Neural progenitor cell (in vitro differentiated cells): ENCODE data around the gene GLE1. TPM values are rescaled to one million over a fixed set of nuclear protein-coding genes. Genes with fewer than 3 reads are reported as not detected.
A peak's percentile ranks its signal among the peaks of the same experiment; 100 is the strongest.

Experiments used
- DNase-seq: peaks from one replicate; pipeline ENCODE4 v3.0.0-alpha.2; 2016; ENCODE audit warnings: low spot score
- H2AFZ ChIP-seq: fragments of 200-600 bp; sonication (generic); replicated peaks from 2 replicates; pipeline ENCODE4 v1.6.1; 2016; ENCODE audit warnings: antibody characterized with exemption
- H3F3A ChIP-seq: fragments of 200-600 bp; sonication (generic); 2 replicates; pipeline ENCODE4 v1.6.1; 2016; ENCODE audit warnings: antibody characterized with exemption, low read depth
- H3K27ac ChIP-seq: fragments of 200-600 bp; sonication (generic); 2 replicates; pipeline ENCODE4 v1.5.1; 2016; ENCODE audit warnings: mild to moderate bottlenecking
- H3K27me3 ChIP-seq: fragments of 200-600 bp; sonication (generic); 2 replicates; pipeline ENCODE4 v1.6.1; 2016; ENCODE audit warnings: mild to moderate bottlenecking, moderate library complexity
- H3K36me3 ChIP-seq: fragments of 200-600 bp; sonication (generic); 2 replicates; pipeline ENCODE4 v1.5.1; 2016
- H3K4me1 ChIP-seq: fragments of 200-600 bp; sonication (generic); 2 replicates; pipeline ENCODE4 v1.6.1; 2016; ENCODE audit warnings: mixed run types
- H3K4me2 ChIP-seq: fragments of 200-600 bp; sonication (generic); 2 replicates; pipeline ENCODE4 v1.6.1; 2016
- H3K4me3 ChIP-seq: fragments of 200-600 bp; sonication (generic); 2 replicates; pipeline ENCODE4 v1.5.1; 2016
- H3K79me2 ChIP-seq: fragments of 200-600 bp; sonication (generic); 2 replicates; pipeline ENCODE4 v1.6.1; 2016; ENCODE audit warnings: low read depth
- H3K9ac ChIP-seq: fragments of 200-600 bp; sonication (generic); 2 replicates; pipeline ENCODE4 v1.6.1; 2016
- H3K9me3 ChIP-seq: fragments of 200-600 bp; sonication (generic); 2 replicates; pipeline ENCODE4 v1.5.1; 2016; ENCODE audit warnings: low read depth
- H4K20me1 ChIP-seq: fragments of 200-600 bp; sonication (generic); 2 replicates; pipeline ENCODE4 v1.6.1; 2016; ENCODE audit warnings: low read depth
- H3K27ac Mint-ChIP-seq: 3 replicates; pipeline ENCODE4 v1.8.0; 2021; ENCODE audit warnings: mixed read lengths
- H3K27me3 Mint-ChIP-seq: 2 replicates; pipeline ENCODE4 v1.8.0; 2022; ENCODE audit warnings: low read depth, mild to moderate bottlenecking, inconsistent platforms, moderate library complexity, mixed read lengths; ENCODE audit not compliant: insufficient read depth
- H3K36me3 Mint-ChIP-seq: 3 replicates; pipeline ENCODE4 v1.8.0; 2021; ENCODE audit warnings: mixed read lengths
- H3K4me1 Mint-ChIP-seq: 3 replicates; pipeline ENCODE4 v1.8.0; 2021; ENCODE audit warnings: mixed read lengths
- H3K4me3 Mint-ChIP-seq: 3 replicates; pipeline ENCODE4 v1.8.0; 2021; ENCODE audit warnings: mild to moderate bottlenecking, moderate library complexity, mixed read lengths
- H3K9me3 Mint-ChIP-seq: 3 replicates; pipeline ENCODE4 v1.8.0; 2020; ENCODE audit warnings: mixed read lengths
- CTCF ChIP-seq: fragments of 200-600 bp; sonication (generic); IDR thresholded peaks from 2 replicates; pipeline ENCODE4 v1.5.1; 2017; ENCODE audit warnings: antibody characterized with exemption, mild to moderate bottlenecking
- EZH2 ChIP-seq: fragments of 200-600 bp; sonication (generic); IDR thresholded peaks from 2 replicates; pipeline ENCODE4 v1.6.1; 2017; ENCODE audit warnings: antibody characterized with exemption, mild to moderate bottlenecking, moderate library complexity
- EZH2phosphoT487 ChIP-seq: fragments of 200-600 bp; sonication (generic); IDR thresholded peaks from 2 replicates; pipeline ENCODE4 v1.6.1; 2017; ENCODE audit warnings: antibody characterized with exemption
- total RNA-seq: library from RNA; depleted of rRNA; stranded (reverse); fragments of >200 nt; gene quantifications from 2 replicates; pipeline ENCODE4 v1.2.3, GENCODE V29; 2015; ENCODE audit warnings: low replicate concordance

Gene GLE1
- total RNA-seq, 1 donor from 2014 or later = 22.7 TPM

- no peak overlapping the region for H3K9ac ChIP-seq
- peaks cover 29% of the 10 kb centered on the region for H4K20me1 ChIP-seq
- DNase-seq = peak; percentile 87
- peak overlapping the region; percentile 72 for H3K4me3 ChIP-seq
- peaks cover 8% of the 10 kb centered on the region for H3F3A ChIP-seq
- H3K4me1 Mint-ChIP-seq = peaks cover 19% of the 10 kb centered on the region
- no peak overlapping the region for H3K27ac ChIP-seq
- H3K4me2 ChIP-seq = peak overlapping the region; percentile 84
- peaks cover 5% of the 10 kb centered on the region for H3K4me1 ChIP-seq
- H3K27ac Mint-ChIP-seq = no peak overlapping the region
- peaks cover 8% of the 10 kb centered on the region for H3K79me2 ChIP-seq
- no peaks in the 10 kb centered on the region for H3K36me3 ChIP-seq
- no peaks in the 10 kb centered on the region for H3K27me3 Mint-ChIP-seq
- peak overlapping the region; percentile 94 for H3K4me3 Mint-ChIP-seq
- no peaks in the 10 kb centered on the region for H3K9me3 ChIP-seq
- peaks cover 58% of the 10 kb centered on the region for H3K27me3 ChIP-seq
- H3K9me3 Mint-ChIP-seq = no peaks in the 10 kb centered on the region
- peaks cover 20% of the 10 kb centered on the region for H3K36me3 Mint-ChIP-seq
- peak overlapping the region; percentile 63 for H2AFZ ChIP-seq
- TF ChIP-seq EZH2 = no peak
- TF ChIP-seq EZH2phosphoT487 = no peak
- no peak for TF ChIP-seq CTCF
Observed at GRCh38 chr9:128456613-128457061, 47.9 kb upstream of the GLE1 start.

- Mint-ChIP-seq H3K36me3 (peaks cover 20% of the 10 kb centered on the region), H3K27me3 (no peaks in the 10 kb centered on the region), H3K4me1 (peaks cover 19% of the 10 kb centered on the region), H3K9me3 (no peaks in the 10 kb centered on the region), H3K4me3 (peak overlapping the region; percentile 94), H3K27ac (no peak overlapping the region)
- Histone ChIP-seq H3K79me2 (peaks cover 8% of the 10 kb centered on the region), H3K27me3 (peaks cover 52% of the 10 kb centered on the region), H3K4me1 (peaks cover 5% of the 10 kb centered on the region), H3K36me3 (no peaks in the 10 kb centered on the region), H2AFZ (peak overlapping the region; percentile 63), H3K9me3 (no peaks in the 10 kb centered on the region), H3K4me2 (peak overlapping the region; percentile 84), H3K27ac (no peak overlapping the region), H3F3A (peaks cover 8% of the 10 kb centered on the region), H3K4me3 (peak overlapping the region; percentile 72), H4K20me1 (peaks cover 29% of the 10 kb centered on the region), H3K9ac (no peak overlapping the region)
- peak; percentile 31 for DNase-seq
- TF ChIP-seq EZH2phosphoT487 = no peak
- TF ChIP-seq EZH2 = no peak
- no peak for TF ChIP-seq CTCF
Observed at GRCh38 chr9:128457207-128457606, 47.3 kb upstream of the GLE1 start.

- H3K27ac Mint-ChIP-seq = no peak overlapping the region
- H3K4me1 ChIP-seq = peaks cover 5% of the 10 kb centered on the region
- H3K4me3 ChIP-seq = no peak overlapping the region
- H3K4me3 Mint-ChIP-seq = no peak overlapping the region
- no peak overlapping the region for H3K4me2 ChIP-seq
- H3K27ac ChIP-seq = no peak overlapping the region
- peaks cover 8% of the 10 kb centered on the region for H3F3A ChIP-seq
- DNase-seq = no peak
- H3K27me3 ChIP-seq = peaks cover 34% of the 10 kb centered on the region
- H3K4me1 Mint-ChIP-seq = peaks cover 19% of the 10 kb centered on the region
- H2AFZ ChIP-seq = no peak overlapping the region
- no peak for TF ChIP-seq EZH2
- no peak for TF ChIP-seq EZH2phosphoT487
- TF ChIP-seq CTCF = no peak
- peaks cover 29% of the 10 kb centered on the region for H4K20me1 ChIP-seq
- peaks cover 2% of the 10 kb centered on the region for H3K27me3 Mint-ChIP-seq
- H3K36me3 ChIP-seq = no peaks in the 10 kb centered on the region
- H3K9me3 Mint-ChIP-seq = no peaks in the 10 kb centered on the region
- H3K9ac ChIP-seq = no peak overlapping the region
- H3K36me3 Mint-ChIP-seq = peaks cover 28% of the 10 kb centered on the region
- no peaks in the 10 kb centered on the region for H3K9me3 ChIP-seq
- H3K79me2 ChIP-seq = peaks cover 8% of the 10 kb centered on the region
Observed at GRCh38 chr9:128459011-128459410, 45.5 kb upstream of the GLE1 start.
